HG03354 (cell line): ENCODE results near the gene NOD2.
A peak's percentile ranks its signal among the peaks of the same experiment; 100 is the strongest.

ENCODE experiments used
- ATAC-seq: cut with Tn5 transposase; IDR thresholded peaks from one replicate; pipeline ENCODE4 v1.9.1; 2021; ENCODE audit warnings: mild to moderate bottlenecking; ENCODE audit not compliant: unreplicated experiment, poor library complexity, severe bottlenecking

Gene NOD2

GRCh38 chr16:50688083-50688482, 5.3 kb upstream of the NOD2 start:
- no peak for ATAC-seq

- ATAC-seq = no peak
Observed at GRCh38 chr16:50688867-50689266, 4.5 kb upstream of the NOD2 start.

GRCh38 chr16:50690177-50690576, 3.2 kb upstream of the NOD2 start:
- ATAC-seq = no peak

GRCh38 chr16:50692644-50692998, 785 bp upstream of the NOD2 start:
- ATAC-seq = no peak

- no peak for ATAC-seq
Observed at GRCh38 chr16:50694206-50694605, 800 bp downstream of the NOD2 start.

- no peak for ATAC-seq
Observed at GRCh38 chr16:50695017-50696000, 1.9 kb downstream of the NOD2 start.

GRCh38 chr16:50696126-50696525, 2.7 kb downstream of the NOD2 start:
- peak; percentile 22 for ATAC-seq

GRCh38 chr16:50696575-50697420, 3.4 kb downstream of the NOD2 start:
- ATAC-seq = peak; percentile 62

GRCh38 chr16:50697421-50697715, 4.0 kb downstream of the NOD2 start:
- no peak for ATAC-seq

- ATAC-seq = peak; percentile 45
Observed at GRCh38 chr16:50697881-50698767, 4.7 kb downstream of the NOD2 start.

GRCh38 chr16:50699326-50700159, 6.1 kb downstream of the NOD2 start:
- ATAC-seq = no peak

- ATAC-seq = no peak
Observed at GRCh38 chr16:50702725-50703124, 9.3 kb downstream of the NOD2 start.

GRCh38 chr16:50704245-50704644, 10.8 kb downstream of the NOD2 start:
- ATAC-seq = no peak

- no peak for ATAC-seq
Observed at GRCh38 chr16:50705436-50706110, 12.2 kb downstream of the NOD2 start.

GRCh38 chr16:50706250-50706649, 12.8 kb downstream of the NOD2 start:
- ATAC-seq = no peak

- ATAC-seq = no peak
Observed at GRCh38 chr16:50708373-50709060, 15.1 kb downstream of the NOD2 start.

GRCh38 chr16:50709061-50709684, 15.8 kb downstream of the NOD2 start:
- ATAC-seq = no peak

GRCh38 chr16:50709980-50710379, 16.6 kb downstream of the NOD2 start:
- ATAC-seq = no peak
